Fibroblast of gingiva (primary cell): ENCODE measurements around the gene EPHX1.
"Not testable (repeated sequence)": the region's sequence is repeated elsewhere in the genome, so short reads cannot be mapped to it uniquely, and the experiment has no call there.

ENCODE experiments used
- DNase-seq: peaks from one replicate; pipeline ENCODE4 v3.0.0-alpha.2; 2011; ENCODE audit warnings: low read depth

The EPHX1 gene

DNA sequence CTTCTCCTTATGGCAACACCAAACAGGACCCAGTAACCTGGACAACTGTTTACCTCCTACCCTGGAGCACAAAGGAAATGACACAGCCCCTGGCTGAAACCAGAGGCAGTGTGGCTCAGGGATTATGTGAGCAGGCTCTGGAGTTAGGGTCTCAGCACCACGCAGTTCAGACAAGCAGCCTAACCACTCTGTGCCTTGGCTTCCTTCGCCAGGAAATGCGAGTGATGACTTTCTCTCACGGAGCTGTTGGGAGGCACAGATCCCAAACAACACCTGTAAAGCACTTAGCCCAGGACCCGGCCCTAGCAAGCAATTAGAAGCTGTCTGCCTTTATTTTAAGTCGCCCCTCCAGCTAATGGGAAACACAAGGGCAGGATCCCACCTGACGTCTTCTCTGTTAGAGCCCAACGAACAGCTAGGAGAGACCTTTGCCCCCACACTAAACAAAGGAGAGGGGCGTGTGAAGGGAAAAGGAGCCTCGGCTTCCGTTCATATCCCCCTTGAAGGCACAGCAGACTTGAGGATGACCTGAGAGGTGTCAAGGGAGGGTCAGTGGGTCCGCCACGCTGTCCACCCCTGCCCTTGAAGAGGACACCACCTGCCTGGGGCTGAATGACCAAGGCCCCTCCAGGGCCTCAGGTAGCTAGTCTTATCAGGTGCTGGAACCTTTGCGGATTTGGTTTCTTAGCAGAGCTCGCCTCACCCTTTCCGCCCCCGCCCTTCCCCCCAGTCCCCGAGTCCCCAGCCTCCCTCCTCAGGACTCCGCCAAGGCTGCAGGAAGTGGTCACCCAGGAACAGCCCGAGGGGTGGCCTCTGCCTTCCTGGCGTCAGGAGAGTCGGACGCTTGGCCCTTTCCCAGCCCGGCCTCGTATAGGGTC is 71.4 kb downstream of the EPHX1 start:
- peak; percentile 47 for DNase-seq

DNA sequence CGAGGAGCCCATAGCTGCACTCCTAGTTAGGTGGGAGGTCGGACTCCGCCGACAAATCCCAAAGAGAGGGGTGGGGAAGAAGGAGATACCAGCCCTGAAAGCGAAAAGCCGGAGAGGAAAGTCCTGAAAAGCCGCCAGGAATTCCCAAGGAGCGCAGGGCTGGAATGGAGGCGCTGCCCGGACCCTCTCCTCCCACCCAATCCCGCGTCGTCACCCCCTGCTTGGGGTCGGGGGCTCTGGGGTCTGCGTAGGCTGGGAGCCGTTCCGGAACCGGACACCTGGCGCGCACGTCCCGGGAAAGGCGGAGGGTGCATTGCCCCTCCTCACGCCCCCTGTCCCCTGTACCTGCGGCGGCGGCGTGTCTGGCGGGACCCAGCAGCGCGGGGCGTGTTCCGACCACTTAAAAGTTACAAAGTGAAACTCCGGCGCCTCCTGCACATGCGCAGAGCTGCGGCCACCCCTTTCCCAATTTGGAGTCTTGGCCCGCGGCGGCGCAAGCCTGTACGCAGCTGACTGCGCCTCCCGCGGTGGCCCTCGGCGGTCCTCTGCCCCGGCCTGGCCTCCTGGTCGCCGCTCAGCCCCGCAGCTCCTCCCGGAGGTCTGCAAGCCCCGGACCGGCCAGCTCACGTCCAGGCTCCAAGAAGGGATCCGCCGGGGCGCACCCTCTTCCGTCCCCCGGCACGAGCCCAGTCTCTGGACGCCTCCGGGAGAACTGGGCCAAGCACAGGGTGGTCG is 72.2 kb downstream of the EPHX1 start, which contains the start of gene TMEM63A:
TSS of gene TMEM63A (minus strand) at position 422 of the 735 bp plus-strand sequence. CDS start 4,800 bp downstream, outside the sequence.
- peak; percentile 82 for DNase-seq

DNA sequence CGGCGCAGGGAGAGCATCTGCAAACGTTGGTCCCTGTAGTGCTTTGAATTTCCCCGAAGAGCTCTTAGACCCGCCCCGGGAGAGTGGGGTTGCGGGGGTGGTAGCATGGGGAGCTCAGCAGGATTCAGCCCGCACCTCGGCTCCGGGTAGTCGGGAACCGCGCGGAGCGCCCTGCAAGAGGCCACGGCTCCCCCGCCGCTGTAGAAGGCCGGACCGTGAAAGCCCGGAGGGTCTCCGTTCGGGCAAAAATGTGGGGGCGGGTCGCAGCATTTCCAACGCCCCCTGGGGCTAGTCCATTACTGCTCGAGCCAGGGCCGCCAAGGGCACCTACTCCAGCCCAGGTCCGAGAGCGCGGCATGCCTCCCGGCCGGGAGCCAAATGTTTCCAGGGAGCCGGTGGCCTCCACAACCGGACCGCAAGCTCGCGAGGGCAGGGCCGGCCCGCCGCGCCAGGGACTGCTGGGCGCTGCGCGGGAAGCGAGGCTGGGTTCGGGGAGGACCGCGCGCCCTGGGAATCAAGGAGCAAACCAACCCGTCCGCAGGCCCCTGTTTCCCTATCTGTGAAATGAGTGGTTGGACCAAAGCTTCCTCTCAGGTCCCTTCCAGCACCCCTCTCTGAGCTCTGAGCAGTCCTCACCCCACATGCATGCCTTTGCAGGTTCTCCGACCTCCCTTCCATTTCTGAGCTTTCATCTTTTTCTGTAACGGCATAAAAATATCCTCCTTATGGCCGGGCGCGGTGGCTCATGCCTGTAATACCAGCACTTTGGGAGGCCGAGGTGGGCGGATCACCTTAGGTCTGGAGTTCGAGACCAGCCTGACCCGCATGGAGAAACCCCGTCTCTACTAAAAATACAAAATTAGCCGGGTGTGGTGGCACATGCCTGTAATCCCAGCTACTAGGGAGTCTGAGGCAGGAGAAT is 73.0 kb downstream of the EPHX1 start:
- DNase-seq = peak; percentile 36

DNA sequence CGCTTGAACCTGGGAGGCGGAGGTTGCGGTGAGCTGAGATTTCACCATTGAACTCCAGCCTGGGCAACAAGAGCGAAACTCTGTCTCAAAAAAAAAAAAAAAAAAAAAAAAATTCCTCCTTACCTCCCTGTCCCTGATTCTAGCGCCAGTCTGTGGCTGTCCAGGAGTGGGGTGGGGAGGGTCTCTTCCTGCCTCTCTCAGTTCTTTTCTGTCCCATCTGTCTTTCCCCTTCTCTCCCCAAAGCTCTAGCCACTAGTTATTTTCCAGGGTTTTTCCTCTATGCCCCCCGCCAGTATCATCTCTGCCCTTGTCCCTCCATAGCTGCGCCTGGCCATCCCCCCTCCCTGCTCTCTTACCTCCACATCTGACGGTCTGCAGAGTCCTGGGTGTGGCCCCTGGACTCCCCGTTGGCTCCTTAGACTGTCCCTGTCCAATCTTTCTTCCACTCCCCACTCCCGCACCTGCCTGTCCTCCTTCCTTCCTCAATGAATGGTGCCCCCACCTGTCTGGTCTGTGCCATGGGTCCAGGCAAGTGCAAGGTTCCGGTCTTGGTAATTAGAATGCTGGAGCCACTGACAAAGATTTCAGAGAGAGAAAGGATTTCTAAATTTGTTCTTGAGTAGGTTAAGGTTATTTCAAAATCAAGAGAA is 73.8 kb downstream of the EPHX1 start:
- DNase-seq = no peak

DNA sequence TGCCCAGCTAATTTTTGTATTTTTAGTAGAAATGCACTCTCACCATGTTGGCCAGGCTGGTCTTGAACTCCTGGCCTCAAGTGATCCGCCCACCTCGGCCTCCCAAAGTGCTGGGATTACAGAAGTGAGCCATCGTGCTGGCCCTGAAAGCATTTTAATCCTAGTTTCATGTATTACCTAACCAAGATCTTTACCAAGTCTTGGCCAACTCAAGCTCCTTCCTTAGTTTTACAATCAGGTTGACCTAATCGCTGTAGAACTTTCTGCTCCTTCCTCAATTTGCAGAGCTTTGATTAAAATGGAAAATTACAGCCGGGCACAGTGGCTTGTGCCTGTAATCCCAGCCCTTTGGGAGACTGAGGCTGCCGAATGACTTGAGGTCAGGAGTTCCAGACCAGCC is 75.4 kb downstream of the EPHX1 start:
- no peak for DNase-seq

DNA sequence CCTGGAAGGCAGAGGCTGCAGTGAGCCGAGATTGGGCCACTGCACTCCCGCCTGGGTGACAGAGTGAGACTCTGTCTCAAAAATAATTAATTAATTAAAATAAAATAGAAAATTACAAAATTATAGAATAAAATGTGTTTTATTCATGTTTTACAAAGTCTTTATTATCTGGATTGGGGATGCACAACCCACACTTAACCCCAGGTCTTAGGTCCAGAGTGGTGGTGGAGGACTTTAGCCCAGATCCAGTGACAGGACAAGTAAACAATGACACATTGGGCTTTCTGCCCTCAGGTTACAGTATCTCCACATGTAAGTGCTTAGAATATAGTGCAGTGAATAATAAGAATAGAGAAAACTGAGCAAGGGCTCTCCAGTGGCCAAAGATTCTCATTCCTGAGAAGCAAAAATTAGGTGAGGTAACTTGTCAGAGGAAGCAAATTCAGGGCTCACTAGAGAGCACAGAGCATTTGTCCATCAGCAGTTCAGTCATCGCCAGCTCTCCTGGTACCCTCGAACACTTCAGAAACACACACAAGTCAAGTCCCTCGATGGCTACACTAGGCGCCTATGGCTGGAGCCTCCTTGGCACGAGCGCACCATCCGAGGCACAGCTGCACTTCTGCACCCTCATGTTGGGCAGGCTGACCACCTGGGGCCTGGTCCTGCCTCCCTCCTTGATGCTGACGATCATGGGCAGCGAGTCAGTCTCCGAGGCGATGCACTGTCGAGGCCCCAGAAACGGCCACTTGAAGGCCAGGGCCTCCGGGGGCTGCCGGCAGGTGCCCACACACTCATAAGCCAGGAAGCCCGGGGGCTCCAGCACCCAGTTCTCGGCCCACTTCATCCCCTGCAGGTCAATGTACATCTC is 76.5 kb downstream of the EPHX1 start:
- DNase-seq = no peak

DNA sequence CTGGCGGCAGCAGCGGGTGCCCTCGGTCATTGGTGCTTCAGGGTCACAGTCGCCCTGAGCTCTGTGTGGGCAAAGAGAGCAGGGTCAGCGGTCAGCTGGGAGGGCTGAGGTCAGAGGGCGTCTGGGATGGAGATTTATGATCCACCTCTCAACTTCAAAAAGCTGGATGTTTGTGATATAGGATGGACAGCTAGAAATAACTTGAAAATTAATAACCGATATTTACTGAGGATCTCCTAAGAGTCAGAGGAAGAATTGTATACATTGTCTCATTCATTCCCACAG is 77.0 kb downstream of the EPHX1 start:
- DNase-seq = no peak

DNA sequence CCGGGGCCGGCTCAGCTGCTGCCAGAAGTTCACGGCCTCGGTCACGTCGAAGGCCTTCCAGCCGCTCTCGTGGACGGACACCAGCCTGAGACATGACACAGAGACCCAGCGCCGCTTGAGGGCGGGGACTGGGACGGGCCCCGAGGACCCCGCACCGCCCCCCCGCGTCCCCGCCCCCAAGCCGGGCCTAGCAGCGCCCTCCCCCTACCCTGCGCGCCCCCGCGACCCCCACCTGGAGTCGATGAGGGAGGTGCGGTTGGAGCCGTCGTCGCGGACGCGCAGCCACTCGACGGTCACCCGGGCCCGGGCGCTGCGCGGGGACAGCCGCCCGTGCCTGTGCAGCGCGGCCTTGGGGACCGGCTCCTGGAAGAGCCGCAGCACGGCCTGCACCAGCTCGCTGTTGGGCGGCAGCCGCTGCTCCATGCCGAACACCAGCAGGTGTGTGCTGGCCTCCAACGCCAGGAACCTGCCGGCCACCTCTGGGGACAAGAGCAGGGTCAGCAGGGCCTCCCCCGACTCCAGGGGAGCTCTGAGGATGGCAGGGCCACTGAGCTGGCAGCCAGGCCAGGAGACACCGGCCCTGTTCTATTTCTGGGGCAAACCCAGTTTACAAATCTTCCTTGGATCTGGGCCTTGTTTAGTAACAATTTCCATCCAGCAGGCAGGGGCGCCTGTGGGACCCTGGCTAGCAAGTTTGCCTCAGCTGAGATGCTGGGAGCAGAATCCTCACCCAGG is 77.8 kb downstream of the EPHX1 start:
- not testable (repeated sequence) for DNase-seq

DNA sequence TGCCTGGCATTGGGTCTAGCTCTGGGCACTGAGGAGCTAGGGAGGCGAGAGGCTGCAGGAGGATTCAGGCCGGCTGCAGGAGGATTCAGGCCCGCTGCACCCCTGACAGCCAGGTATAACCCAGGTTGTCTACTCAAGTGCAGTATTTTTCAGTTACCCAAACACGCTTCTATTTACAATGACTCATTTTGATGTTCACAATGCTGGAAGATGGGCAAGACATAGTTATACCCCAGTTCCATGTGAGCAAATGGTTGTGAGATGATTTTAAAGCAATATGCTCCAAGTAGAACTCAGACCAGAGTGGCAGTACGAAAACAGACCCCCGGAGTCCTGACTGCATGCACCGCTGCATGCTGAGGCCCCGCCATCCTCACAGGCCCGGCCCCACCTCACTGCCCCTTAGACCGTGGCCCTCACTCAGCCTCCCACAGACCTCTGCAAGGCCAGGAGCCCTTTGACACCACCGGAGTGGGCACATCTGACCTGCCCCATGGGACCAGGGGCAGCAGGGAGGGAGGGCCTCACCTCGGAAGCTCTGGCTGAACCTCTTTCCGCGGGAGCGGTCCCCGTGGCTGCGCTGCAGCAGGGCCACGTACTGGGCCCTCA is 78.5 kb downstream of the EPHX1 start:
- no peak for DNase-seq

DNA sequence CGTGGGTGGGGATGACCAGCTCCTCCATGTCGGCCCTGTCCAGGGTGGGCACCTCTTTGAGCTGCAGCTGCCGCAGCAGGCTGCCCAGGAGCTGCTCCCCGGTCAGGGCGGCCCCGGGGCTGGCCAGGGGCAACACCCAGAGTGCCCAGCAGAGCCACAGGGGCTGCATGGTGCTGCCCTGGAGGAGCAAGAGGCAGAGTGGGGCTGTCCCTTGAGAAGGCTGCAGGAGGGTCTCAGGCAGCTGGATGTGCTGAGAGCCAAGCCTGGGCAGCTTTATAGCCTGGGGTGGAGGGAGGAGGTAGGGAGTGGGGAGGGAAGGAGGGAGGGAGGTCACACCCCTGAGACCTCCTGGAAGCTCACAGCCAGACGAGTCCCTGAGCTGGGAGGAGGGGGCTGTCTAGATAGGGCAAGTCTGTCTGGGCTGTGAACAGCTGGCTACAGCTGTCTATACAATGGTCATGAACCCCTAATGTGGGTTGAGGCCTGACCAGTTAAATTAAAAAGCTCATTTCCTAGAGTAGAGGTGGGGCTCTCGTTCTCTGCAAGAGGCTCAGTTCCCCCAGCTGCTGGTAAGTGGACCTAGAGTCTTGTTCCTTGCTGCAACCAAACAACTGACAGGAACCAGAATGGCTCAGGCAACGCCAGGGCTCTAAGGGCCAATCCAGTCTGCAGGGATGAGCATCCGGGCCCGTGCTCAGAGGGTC is 79.1 kb downstream of the EPHX1 start, which contains the start of gene LEFTY1:
TSS of gene LEFTY1 (minus strand) at position 249 of the 704 bp plus-strand sequence. CDS start at position 169, 80 bp downstream.
- no peak for DNase-seq

DNA sequence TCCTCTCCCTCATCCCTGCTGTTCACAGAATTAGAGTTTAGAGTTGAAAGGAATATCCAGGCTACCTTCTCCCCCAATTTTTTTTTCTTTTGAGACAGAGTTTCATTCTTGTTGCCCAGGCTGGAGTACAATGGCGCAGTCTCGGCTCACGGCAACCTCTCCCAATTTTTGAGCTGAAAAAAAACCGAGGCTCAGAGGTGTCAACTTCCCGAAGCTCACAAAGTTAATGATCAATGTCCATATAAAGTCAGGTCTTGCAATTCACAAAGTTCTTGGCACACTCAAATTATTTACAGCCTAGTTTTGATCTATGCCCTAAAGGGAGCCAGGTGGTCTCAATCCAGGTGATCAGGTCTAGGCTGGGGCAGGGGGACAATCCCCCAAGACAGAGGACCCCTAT is 79.8 kb downstream of the EPHX1 start:
- no peak for DNase-seq

DNA sequence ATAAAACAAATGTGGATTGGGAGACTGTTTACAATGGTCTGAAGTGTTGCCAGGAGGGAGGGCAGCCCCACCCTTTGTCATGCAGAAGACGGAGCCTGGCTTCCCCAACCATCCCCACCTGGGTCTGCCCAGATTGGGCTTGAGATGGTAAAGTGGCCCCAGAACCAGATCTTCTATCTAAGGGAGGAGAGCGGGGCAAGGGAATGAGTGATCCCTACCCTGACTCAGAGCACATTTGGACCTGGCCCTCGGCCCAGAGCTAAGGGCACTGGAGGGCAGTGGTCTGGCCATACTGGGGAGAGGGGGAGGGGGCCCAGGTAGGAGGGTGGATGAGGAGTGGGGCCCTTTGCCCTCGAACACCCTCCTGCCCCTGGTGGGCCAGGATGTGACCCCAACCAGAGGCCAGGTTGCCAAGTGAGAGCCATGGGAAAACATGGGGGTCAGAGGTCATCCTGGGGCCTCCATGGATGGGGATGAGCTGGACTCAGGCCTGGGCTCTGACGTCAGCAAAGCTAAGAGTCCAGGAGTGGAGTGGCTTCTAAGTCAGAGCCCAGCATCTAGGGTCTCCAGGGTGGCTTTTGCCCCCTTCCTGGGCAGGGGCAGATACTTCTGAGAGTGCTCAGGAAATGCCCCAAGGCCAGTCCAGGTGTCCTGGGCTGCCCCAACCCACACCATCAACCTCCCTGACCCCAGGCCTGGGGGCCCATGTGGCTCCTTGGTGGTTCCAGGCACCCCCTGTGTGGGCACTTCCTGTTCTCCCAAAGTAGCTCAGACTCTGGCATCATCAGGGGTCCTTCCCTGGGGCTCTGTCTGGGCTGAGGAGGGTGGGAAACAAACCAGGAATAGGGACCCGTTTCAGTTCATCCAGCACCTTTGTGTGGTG is 80.7 kb downstream of the EPHX1 start:
- no peak for DNase-seq

DNA sequence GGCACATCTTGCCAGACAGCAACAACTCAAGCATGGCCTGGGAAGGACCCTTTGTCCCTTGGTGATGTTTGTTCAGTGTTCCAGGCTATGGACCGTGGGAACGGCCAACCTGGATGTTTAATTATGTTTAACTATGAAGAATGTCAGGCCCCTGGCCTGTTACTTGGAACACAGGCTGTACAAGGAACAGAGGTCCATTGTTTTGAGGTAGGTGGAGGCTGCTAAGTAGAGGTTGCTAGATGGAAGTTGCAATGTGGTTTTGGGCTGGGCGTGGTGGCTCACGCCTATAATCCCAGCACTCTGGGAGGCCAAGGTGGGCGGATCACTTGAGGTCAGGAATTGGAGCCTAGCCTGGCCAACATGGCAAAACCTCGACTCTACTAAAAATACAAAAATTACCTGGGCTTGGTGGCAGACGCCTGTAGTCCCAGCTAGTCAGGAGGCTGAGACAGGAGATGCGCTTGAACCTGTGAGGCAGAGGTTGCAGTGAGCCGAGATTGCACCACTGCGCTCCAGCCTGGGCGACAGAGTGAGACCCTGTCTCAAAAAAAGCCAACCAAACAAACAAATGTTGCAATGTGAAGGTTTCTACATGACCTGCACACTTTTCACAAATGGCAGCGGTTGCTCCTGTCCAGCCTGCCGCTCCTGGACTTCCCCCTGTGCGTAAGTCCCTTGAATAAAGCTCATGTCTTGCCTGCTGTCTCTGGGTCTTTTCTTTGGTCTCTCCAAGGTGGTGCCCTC is 81.5 kb downstream of the EPHX1 start:
- DNase-seq = no peak

DNA sequence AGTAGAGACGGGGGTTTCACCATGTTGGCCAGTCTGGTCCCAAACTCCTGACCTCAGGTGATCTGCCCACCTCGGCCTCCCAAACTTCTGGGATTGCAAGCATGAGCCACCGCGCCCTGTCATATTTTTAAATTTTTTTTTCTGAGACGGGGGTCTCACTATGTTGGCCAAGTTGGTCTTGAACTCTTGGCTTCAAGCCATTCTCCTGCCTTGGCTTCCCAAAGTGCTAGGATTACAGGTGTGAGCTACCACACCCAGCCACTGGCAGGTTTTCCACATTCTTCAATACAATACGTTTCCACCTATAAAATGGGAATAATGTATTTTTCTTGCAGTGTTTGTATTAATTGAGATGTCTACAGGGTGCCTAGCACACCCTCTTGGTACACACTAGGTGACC is 82.4 kb downstream of the EPHX1 start:
- DNase-seq = no peak
